A673 (cell line): Measurements from ENCODE around the gene USP35.

Experiments used
- CTCF ChIP-seq: fragments of 300-800, 200-600 bp; sonication (generic); conservative IDR thresholded peaks from 2 replicates; pipeline ENCODE4 v1.5.1; 2017; ENCODE audit warnings: low read depth, mild to moderate bottlenecking, antibody characterized with exemption, low read length, moderate library complexity, mixed read lengths
- EZH2 ChIP-seq: fragments of 200-600 bp; sonication (generic); IDR thresholded peaks from 2 replicates; pipeline ENCODE4 v1.6.1; 2017; ENCODE audit warnings: borderline replicate concordance, low read depth, mild to moderate bottlenecking, mixed read lengths, antibody characterized with exemption, low read length; ENCODE audit not compliant: poor library complexity, severe bottlenecking

GRCh38 chr11:78187366-78188285, 1.1 kb upstream of the USP35 start:
- no peak for TF ChIP-seq CTCF
- no peak for TF ChIP-seq EZH2
